T1000 (cell line): ENCODE data around the gene MICAL2.

Source experiments
- DNase-seq: peaks from one replicate; lab custom pipeline; 2025; ENCODE audit warnings: mixed read lengths; lab: John Stamatoyannopoulos, UW

Gene MICAL2, protein sequence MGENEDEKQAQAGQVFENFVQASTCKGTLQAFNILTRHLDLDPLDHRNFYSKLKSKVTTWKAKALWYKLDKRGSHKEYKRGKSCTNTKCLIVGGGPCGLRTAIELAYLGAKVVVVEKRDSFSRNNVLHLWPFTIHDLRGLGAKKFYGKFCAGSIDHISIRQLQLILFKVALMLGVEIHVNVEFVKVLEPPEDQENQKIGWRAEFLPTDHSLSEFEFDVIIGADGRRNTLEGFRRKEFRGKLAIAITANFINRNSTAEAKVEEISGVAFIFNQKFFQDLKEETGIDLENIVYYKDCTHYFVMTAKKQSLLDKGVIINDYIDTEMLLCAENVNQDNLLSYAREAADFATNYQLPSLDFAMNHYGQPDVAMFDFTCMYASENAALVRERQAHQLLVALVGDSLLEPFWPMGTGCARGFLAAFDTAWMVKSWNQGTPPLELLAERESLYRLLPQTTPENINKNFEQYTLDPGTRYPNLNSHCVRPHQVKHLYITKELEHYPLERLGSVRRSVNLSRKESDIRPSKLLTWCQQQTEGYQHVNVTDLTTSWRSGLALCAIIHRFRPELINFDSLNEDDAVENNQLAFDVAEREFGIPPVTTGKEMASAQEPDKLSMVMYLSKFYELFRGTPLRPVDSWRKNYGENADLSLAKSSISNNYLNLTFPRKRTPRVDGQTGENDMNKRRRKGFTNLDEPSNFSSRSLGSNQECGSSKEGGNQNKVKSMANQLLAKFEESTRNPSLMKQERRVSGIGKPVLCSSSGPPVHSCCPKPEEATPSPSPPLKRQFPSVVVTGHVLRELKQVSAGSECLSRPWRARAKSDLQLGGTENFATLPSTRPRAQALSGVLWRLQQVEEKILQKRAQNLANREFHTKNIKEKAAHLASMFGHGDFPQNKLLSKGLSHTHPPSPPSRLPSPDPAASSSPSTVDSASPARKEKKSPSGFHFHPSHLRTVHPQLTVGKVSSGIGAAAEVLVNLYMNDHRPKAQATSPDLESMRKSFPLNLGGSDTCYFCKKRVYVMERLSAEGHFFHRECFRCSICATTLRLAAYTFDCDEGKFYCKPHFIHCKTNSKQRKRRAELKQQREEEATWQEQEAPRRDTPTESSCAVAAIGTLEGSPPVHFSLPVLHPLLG

DNA sequence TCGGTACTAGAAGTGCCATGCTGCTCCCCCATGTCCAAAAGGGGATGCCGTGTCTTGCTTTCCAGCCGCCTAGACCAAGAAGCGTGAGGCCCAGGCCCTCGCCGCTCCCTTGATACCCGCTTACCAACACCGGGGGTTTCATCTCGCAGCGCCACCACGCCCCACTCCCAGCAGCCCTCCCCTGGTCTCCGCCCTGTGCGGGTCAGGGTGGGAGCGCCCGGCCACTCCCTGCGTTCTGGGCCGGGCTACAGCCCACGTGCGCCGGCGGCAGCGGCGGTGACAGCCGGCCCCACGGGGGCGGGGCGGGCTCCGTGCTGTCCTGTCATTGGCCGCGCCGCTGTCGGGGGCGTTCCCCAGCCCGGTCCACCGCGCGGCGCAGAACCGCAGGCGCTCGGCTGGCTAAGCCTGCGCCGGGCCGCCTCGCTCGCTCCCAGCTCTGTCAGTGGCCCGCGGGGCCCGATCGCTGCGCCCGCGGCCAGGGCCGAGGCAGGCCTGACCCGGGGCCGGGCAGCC lies at the start of gene MICAL2:
Gene MICAL2 (plus strand): TSS at position 390 of the 513 bp plus-strand sequence. CDS start 51,566 bp downstream, outside the sequence.
- DNase-seq = peak; percentile 84

DNA sequence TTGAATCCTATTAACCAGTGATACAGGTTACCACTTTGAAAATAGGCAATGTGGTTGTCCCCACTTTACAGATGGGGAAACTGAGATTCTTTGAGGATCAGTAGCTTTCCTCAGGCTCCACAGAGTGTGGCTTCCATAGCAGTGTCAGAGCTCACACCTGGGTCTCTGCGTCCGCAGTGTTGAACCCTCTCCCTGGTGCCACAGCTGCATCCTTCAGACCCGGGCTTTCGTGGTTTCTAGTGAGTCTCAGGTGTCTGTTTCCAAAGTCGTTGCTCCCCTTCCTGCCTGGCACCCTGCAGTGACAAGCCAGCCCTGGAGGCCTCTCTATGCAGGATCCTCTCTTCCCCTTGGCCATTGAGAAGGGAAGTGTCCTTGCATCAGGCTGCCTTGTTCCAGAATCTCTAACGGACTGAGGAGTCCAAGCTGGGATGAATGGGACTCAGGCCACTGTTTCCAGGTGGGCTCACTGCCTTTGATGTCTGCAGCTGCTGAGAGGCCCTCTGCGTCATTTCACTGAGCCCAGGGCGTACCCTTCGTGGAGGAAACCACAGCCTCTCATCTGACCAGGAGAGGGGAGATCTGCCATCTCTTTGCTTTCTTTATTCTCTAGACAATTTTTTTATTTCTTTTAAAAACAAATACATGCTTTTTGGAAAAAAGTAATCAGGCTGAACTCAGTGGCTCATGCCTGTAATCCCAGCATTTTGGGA lies 48.4 kb upstream of the MICAL2 start:
- DNase-seq = no peak

DNA sequence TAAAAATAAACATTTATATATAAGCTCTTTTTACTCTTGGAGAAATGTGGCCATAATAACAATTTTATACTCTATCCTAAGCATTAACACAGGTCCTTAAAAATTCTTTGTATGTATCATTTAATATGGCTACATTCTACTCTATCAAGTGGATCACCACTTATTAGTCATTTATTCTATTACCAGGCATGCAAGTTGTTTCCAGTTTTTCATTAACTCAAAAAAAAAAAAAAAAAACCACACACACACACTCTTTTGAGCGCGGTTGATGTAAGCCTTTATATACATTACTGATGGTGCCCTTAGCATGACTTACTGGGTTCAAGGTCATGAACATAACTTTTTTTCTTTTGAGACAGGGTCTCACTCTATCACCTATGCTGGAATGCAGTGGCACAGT lies 47.1 kb upstream of the MICAL2 start:
- no peak for DNase-seq

DNA sequence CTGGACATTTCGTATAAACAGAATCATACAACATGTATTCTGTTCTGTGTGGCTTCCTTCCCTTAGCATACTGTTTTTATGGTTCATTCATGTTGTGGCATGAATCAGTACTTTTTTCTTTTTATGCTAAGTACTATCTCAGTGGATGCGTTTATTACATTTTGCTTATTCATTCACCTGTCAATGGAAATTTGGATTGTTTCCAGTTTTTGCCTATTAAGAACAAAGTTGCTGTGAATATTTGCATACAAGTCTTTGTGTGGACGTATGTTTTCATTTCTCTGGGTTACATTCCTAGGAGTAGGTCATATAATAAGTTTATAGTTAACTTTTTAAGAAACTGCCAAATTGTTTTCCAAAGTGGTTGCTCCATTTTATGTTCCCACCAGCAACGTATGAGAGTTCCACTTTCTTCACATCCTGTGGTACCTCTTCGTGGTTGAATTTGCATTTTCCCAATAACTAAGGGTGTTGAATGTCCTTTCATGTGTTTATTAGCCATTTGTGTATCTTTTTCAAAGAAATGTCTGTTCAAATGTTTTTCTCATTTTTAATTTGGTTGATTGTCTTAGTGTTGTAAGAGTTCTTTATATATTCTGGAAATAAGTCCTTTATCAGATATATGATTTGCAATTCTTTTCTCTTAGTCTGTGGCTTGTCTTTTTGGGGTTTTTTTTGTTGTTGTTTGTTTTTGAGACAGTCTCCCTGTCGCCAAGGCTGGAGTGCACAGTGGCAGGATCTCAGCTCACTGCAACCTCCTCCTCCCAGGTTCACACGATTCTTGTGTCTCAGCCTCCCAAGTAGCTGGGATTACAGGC lies 46.0 kb upstream of the MICAL2 start:
- no peak for DNase-seq

DNA sequence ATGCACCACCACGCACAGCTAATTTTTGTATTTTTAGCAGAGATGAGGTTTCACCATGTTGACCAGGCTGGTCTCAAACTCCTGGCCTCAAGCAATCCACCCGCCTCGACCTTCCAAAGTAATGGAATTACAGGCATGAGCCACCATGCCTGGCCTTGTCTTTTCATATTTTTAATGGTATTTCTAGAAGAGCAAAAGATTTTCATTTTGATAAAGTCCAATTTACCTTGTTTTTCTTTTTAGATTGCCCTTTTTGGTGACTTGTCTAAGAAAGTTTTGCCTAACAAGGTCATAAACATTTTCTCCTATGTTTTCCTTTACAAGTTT lies 45.5 kb upstream of the MICAL2 start:
- no peak for DNase-seq

DNA sequence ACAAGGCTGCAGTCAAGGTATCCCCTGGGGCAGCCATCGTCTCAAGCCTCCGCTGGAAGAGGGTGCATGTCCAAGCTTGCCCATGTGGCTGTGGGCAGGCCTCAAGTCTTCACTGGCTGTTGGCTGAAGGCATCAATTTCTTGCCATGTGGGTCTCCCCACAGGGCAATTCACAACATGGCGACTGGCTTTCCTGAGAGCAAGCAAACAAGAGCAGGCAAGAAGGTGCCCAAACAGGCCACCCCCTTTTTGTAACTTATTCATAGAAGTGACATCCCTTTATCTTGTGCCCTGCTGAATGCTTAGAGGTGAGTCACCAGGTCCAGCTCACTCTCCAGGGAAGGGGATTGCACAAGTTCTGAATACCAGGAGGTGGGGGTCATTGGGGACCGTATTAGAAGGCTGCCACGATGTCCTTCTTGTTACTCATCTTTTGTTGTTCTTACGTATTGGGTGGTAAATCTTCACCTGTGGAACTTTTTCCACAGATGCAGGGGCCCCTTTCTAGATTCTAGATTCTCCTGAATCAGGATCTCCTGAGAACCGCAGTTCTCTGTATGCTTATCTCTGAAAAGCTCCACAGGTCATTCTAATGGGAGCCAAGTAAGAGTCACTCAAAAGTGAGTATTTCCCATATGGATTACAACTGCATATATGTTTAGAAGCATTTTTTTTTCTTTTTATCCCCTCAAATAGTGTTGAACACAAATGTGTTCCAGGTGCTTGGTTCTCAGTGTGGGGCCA lies 44.2 kb upstream of the MICAL2 start:
- DNase-seq = peak; percentile 73

DNA sequence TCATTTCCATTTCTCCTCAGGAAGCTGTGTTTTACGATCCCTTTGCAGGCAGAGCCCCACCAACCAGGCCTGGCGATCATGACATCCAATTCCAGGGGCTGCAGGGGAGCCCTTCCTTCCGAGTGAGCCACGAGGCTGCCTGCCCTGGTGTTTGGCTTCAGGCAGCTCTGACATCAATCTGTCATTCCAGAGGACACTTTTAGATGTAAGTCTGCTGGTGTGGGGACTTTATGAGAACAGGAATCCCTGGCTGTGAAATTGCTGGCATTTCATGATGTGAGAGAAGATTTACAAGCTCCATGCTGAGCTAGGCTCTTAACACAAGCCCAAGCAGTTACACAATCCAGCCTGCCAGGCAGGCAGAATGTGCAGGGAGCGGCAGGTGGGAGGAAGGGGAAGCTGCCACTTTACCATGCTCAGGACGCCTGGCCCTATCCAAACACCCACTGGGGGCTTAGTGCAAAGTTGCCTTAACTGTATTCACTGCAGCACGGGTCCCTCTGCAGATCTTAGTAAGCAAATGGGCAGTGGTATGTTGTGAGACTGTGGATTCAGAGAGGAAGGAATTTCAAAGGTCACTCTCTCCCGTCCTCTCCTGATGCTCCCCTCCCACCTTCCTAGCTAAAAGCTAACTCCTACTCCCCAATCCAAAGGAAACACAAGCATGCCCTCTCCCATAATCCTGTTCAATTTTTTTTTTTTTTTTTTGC lies 43.4 kb upstream of the MICAL2 start:
- no peak for DNase-seq

DNA sequence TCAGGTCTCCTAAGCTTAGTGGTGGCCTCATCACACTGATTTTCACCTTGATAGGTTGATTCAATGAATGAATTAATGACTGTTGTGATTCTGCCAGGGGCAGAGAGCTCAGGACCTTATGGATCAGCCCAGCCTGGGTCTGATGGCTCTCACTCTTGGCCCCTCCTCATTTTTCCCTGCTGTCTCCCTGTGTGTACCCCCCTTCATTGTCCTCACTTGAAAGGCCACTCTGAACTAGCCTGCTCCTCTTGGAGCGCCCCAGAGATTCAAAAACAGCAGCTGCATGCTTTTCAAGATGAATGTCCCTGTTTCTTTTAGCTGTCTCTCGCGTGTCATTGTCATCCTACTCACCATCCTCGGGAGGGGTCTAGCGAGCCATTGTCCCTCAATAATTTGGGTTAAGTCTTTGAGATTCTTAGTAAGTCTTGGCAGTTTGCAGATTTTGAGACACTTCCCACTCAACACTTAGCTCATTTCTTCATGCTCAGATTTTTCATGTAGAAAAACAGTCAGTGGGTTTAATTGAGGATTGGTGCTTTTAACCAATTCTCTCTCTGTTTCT lies 42.5 kb upstream of the MICAL2 start:
- DNase-seq = no peak

DNA sequence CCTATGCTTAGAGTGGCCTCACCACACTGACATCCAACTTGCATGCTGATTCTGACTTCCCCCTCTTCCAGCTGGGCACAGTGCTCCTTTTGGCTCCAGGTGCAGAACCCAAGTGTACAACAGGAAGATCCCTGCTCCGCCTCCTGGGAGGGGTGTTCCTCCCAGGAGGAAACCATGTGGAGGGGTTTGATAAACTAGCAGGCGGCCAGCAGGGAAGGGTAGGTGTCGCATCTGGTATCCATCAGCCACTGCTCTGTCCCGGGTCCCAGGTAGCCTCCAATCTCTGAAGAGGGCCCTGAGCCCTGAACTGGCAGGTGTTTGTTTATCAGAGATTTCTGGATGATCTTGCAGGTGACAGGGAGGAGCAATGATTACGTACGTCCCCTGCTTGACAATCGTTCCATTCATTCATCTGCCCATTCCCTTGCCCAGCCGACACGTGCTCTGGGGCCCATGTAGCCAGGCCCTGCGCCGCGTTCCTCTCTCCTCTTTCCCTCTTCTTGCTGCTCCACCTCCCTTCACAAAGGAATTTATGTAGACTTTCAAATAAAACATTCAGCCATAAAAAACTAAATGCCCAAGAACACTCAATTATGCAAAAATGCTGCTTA lies 41.2 kb upstream of the MICAL2 start:
- DNase-seq = no peak

DNA sequence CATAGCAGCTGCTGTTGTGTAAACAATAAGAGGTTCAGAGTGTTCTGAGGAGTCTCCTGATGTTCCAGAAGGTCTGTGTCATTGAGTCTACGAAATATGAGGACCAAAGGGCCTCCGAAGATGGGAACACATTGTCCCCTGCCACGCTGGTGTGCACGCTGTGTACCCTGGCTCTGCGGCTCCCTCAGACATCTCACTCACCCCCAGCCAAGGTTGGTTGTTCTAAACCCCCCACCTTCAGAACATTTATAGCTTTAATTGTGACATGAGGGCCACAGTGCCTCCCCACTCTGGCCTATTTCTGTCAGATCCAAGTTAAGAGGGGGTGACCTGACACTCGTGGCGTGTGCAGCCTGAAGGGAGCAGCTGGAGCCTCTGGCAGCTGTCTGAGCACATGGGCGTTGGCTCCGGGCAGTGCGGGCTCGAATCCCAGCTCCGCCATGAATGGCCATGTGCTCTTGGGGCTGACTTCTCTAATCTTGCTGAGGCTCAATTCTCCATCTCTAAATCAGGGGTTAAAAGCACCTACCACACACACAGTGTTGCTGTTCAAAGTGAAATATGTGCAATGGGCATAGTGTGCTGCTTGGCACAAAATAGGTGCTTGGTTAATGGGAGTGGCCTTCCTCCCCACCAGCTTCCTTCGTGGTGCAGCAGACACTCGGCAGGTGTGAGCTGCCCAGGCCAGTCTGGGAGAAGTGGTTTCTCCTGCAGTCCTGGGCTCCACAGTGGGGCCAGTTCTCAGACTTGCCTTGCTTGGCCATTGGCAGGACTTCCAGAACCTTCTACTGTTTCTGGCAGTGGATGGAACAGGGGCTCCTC lies 39.7 kb upstream of the MICAL2 start:
- DNase-seq = no peak

DNA sequence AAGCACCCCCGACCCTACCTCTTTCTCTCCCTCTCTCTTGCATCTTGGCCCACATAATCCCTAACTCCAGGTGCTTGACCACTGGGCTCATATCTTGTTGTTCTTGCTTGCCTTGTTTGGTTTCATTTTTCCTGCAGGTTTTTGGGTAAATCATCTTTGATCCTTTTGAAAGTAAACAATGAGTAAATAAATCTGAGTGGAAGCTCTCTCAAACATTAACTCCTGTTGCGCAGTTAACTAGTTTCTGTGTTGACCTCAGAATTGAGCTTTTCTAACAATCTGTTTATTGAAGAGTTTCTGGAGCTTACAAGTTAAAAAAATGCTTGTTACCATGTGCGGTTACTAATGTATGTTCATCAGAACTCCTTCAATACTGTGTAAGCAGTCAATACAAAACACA lies 38.8 kb upstream of the MICAL2 start:
- DNase-seq = no peak

DNA sequence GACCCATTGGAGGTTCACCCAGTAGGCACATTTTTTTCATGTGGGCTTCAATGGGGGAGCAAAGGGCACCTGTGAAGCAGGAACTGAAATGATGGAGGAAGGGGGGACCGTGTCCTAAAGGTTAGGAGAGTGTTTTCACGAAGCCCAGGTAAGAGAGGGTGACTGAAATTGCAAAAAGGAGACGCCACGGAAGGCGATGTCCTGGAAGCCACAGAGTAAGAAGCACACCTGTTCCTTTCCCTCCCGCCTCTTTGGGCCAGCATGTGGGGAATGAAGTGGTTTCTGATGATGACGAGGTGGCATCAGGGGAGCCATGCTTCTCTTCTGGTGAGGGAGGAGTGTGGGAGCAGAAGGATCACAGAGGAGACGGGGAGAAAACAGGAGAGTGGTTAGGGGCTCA lies 37.0 kb upstream of the MICAL2 start:
- DNase-seq = no peak

DNA sequence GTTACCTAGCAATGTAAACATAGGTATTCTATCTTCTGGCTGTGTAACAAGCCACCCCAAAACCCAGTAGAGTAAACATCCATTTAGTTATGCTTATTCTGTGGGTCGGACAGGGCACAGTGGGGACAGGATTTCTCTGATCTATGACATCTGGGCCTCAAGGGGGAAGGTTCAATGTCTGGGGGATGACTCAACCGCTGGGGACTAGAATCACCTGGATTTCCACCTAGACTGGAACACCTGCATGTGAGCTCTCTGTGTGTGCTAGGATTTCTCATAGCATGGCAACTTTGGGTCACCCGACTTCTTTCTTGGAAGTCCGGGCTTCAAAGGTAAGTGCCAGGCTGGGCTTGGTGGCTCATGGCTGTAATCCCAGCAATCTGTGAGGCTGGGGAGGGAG lies 36.5 kb upstream of the MICAL2 start:
- DNase-seq = no peak

DNA sequence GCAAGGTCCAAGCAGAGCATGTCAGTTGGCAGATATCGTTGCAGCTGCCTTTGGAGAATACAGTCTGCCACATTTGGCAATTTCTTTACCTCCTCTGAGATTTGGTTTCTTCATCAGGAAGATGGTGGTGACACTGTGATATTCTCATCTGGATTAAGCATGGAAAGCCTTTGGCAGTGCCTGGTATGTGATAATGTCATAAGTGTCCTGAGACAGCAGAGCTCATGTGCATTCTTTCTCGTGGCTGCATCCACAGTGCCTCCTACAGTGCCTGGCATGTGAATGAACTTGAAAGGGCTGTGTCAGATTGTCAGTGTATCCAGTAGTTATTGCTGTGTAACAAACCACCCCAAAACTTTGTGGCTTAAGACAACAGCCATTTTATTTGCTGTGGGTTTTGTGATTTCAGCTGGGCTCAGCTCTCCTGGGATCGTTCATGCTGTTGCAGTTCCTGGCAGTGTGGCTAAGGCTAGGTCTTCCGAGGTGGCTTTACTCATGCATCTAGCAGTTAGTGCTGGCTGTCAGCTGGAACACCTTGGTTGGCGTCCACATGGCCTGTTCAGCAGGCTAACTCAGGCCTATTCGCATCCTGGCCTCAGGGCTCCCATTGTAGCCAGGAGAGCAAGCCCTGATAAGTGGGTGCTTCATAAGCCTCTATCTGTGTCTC lies 35.7 kb upstream of the MICAL2 start:
- no peak for DNase-seq

DNA sequence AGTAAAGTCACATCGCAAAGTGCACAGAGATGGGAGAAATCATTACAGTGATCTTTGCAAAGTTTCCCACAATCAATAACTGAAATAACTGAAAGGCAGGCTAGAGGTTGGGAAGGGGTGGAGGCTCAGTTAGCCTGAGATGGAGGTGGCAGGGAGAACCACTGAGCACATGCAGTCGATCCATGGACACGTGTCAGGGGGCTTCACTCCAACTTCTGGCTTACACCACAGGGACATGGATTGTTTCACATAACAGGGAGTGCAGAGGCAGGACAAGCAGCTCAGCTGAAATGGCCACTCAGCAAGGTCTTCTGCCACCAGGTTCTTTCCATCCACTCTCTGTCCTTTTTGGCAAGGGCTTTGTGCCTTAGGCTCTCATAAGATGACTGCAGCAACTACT lies 35.1 kb upstream of the MICAL2 start:
- DNase-seq = no peak

DNA sequence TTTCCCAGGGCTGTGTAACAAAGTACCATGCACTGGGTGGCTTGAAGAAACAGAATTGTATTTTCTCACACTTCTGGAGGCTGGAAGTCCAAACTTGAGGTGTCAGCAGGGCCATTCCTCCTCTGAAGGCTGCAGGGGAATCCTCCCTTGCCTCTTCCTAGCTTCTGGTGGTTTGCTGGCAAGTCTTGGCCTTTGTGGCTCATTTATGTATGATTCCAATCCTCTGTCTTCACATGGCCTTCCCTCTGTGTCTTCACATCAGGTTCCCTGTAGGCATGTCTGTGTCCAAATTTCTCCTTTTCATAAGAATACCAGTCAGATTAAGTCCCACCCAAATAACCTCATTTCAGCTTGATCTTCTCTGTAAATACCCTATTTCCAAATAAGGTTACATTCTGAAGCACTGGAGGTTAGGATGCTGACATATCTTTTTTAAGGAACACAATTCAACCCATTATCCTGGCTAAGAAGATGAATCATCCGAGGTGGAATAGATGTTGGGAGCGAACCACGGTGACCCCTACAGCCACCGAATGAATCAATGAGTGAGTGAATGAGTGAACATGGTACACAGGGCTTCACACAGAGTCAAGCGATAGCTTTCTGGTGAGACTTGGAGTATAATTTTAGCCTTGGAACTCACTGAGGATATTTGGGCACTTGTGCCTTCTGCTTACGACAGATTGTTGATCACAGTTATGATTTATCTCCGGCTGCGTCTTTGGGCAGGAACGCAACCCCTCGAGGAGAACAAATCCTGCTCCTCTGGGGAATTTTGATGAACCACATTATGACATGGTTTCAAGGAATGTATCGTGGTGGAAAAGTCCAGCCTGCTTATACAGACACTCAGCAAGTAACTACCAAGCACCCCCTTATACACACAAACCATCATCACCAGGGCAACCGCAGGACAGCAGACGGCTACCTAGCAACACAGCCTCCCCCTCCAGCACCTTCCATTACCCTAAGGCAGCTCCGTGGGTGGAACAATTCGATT lies 34.3 kb upstream of the MICAL2 start:
- DNase-seq = peak; percentile 79
